ENCODE measurements around the gene CFAP77. TPM values are rescaled to one million over a fixed set of nuclear protein-coding genes. Genes with fewer than 3 reads are reported as not detected.

CFAP77 gene
- total and polyA plus RNA-seq, 2 of the 13 experiments (the other 11 are each of a cell fraction or from before 2014, with no cell fraction given): not detected

DNA sequence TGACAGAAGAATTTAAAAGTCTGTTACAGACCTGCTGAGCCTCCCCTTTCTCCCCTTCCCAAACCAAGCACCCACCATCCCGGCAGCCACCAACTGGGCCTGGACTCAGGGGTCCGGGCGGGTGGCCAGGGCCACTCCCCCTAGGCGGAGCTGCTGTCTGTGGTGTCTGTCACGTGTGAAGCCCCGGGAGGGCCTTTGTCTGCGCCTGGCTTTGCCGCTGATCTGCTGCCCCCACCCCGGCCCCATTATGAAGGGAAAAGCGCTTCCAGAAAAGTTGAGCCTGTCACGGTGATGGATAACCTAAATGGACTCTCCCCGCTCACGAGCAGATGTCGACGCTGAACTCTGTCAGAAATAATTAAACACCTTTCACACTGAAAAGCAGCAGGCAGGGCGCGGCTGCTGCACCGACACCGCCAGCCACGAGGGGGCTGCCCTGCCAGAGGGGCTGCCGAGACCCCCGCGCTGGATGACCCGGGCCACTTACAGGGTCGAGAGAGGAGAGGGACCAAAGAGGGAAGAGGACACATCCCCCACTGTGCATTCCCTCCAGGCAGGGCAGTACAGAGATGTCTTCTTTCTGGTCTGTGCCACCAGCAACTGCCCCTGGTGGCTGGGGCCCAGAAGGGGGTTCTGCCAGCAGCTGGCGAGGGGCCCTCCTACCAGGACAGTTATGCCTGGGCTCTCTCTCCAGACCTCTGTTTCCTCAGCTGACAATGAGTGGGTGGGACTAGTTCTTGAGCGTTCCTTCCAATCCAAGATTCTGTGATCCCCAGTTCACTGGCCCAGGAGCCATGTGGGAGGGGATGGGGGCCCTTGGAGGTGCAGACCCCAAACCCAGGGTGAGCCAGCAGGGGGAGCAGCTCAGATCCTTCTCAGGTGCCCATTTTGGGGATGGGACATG, 136.4 kb downstream of the CFAP77 start (continued):
- no peak for TF ChIP-seq MAFG (CRISPR knock-in tag; IDR thresholded peaks at IDR 0.05)

DNA sequence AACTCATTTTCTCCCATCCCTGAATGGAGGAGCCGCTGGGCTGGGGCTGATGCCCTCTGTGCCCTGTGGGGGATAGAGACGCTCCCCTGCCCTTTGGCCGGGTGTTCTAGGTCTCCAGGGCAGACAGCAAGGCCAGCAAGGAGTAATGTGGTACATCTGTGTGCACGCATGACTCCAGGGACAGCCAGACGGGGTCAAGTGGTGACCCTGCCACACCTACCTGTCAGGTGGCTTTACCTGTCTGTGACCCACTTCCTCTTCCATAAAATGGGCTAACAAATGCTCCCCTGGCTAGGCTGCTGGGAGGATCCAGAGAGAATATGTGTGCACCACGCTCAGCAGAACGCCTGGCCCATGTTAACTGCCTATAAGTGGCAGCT, 137.0 kb downstream of the CFAP77 start:
- H4K20me1 ChIP-seq (ENCODE audit: insufficient read depth, low read length): no peaks in the 10 kb centered on the region
- POLR2A ChIA-PET: no interaction called here
- DNase-seq (ENCODE audit: low spot score) (no peak), ATAC-seq (no peak), FAIRE-seq (no peak)
- H2AFZ ChIP-seq (ENCODE audit: low read length): no peak overlapping the region
- peaks cover 6 to 59% of the 10 kb centered on the region in 2 experiments for H3K27me3 ChIP-seq (ENCODE audit: control insufficient read depth in 1 of 2, insufficient read depth in 2 of 2, low read length in 2 of 2)
- no peak for TF ChIP-seq ZNF136 (CRISPR knock-in tag; IDR thresholded peaks at IDR 0.05; ENCODE audit: low read depth)
- no peak for TF ChIP-seq YY1 (IDR thresholded peaks at IDR 0.05; ENCODE audit: insufficient read depth, insufficient replicate concordance, low read depth, low read length)
- TF ChIP-seq SMARCE1 (IDR thresholded peaks at IDR 0.05; ENCODE audit: borderline replicate concordance): no peak
- no peak for TF ChIP-seq RCOR2 (CRISPR knock-in tag; IDR thresholded peaks at IDR 0.05)
- TF ChIP-seq, protein P1, sequence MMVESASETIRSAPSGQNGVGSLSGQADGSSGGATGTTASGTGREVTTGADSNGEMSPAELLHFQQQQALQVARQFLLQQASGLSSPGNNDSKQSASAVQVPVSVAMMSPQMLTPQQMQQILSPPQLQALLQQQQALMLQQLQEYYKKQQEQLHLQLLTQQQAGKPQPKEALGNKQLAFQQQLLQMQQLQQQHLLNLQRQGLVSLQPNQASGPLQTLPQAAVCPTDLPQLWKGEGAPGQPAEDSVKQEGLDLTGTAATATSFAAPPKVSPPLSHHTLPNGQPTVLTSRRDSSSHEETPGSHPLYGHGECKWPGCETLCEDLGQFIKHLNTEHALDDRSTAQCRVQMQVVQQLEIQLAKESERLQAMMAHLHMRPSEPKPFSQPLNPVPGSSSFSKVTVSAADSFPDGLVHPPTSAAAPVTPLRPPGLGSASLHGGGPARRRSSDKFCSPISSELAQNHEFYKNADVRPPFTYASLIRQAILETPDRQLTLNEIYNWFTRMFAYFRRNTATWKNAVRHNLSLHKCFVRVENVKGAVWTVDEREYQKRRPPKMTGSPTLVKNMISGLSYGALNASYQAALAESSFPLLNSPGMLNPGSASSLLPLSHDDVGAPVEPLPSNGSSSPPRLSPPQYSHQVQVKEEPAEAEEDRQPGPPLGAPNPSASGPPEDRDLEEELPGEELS (CRISPR knock-in tag; IDR thresholded peaks at IDR 0.05): no peak
- TF ChIP-seq MTA1 (CRISPR knock-in tag; IDR thresholded peaks at IDR 0.05; ENCODE audit: borderline replicate concordance): no peak
- TF ChIP-seq, protein P2, sequence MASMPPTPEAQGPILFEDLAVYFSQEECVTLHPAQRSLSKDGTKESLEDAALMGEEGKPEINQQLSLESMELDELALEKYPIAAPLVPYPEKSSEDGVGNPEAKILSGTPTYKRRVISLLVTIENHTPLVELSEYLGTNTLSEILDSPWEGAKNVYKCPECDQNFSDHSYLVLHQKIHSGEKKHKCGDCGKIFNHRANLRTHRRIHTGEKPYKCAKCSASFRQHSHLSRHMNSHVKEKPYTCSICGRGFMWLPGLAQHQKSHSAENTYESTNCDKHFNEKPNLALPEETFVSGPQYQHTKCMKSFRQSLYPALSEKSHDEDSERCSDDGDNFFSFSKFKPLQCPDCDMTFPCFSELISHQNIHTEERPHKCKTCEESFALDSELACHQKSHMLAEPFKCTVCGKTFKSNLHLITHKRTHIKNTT (CRISPR knock-in tag; IDR thresholded peaks at IDR 0.05): no peak
- TF ChIP-seq ZKSCAN8 (CRISPR knock-in tag; IDR thresholded peaks at IDR 0.05; ENCODE audit: borderline replicate concordance): no peak
- CTCF ChIA-PET (ENCODE audit: low intra/inter-chr PET ratio, low total read pairs): interaction anchor here (1.3 kb wide), 1 partner anchor 253 kb away, joined by 3 read pairs; no protein-coding TSS in a partner anchor
- no peak overlapping the region for H3K4me3 ChIP-seq (replicated peaks in 1 of 3; ENCODE audit: insufficient read depth in 1 of 3, low read depth in 2 of 3, low read length in 3 of 3)
- WGBS (ENCODE audit: low lambda C conversion rate): 37% methylated on average over 2 of the region's 7 CpGs
- H3K9me3 ChIP-seq (ENCODE audit: low read length): no peaks in the 10 kb centered on the region
- no peak overlapping the region for H3K4me2 ChIP-seq (ENCODE audit: low read depth, low read length)
- no peak overlapping the region for H3K9ac ChIP-seq (ENCODE audit: insufficient read depth, low read depth, low read length)
- no peak overlapping the region for H3K27ac ChIP-seq (ENCODE audit: extremely low read length, insufficient read depth, low read length)
- BruUV-seq (replicated peaks): no TSS peak
- H3K4me1 ChIP-seq (ENCODE audit: insufficient read depth, low read length): peaks cover 8% of the 10 kb centered on the region; the same call in 1 of the 2 replicates
- no peaks in the 10 kb centered on the region for H3K36me3 ChIP-seq (replicated peaks in 1 of 2; ENCODE audit: control insufficient read depth in 1 of 2, insufficient read depth in 2 of 2, low read length in 2 of 2)
- in situ Hi-C loops (cut with HindIII; ENCODE audit: extremely low pct_ligation_motif_present, low pct_unique_long_range_greater_than_20kb): no loop called here
- intact Hi-C loops (cut with micrococcal nuclease; ENCODE audit: unreplicated experiment): no loop called here
- H3K79me2 ChIP-seq (ENCODE audit: insufficient read depth, low read length): no peaks in the 10 kb centered on the region
